H9 (cell line): ENCODE data around the gene NTMT1. TPM values are rescaled to one million over a fixed set of nuclear protein-coding genes. Genes with fewer than 3 reads are reported as not detected.

Experiments used
- DNase-seq: peaks from one replicate; pipeline ENCODE4 v3.0.0-alpha.2; 2017
- H2AFZ ChIP-seq: one replicate; pipeline ENCODE4 v1.6.1; 2013; ENCODE audit warnings: mild to moderate bottlenecking, low read length, control low read depth, moderate library complexity
- H2AK5ac ChIP-seq: 2 replicates; pipeline ENCODE4 v1.6.1; 2013; ENCODE audit warnings: low read length, control low read depth, mixed read lengths; ENCODE audit not compliant: insufficient read length
- H2BK120ac ChIP-seq: one replicate; pipeline ENCODE4 v1.6.1; 2013; ENCODE audit warnings: low read depth, mild to moderate bottlenecking, low read length, control low read depth, inconsistent platforms; ENCODE audit not compliant: poor library complexity, severe bottlenecking
- H2BK12ac ChIP-seq: 2 replicates; pipeline ENCODE4 v1.6.1; 2013; ENCODE audit warnings: low read length, control low read depth, mixed read lengths, low read depth; ENCODE audit not compliant: insufficient read length
- H2BK15ac ChIP-seq: 2 replicates; pipeline ENCODE4 v1.6.1; 2013; ENCODE audit warnings: low read depth, low read length, control low read depth
- H2BK20ac ChIP-seq: one replicate; pipeline ENCODE4 v1.6.1; 2013; ENCODE audit warnings: low read depth, mild to moderate bottlenecking, low read length, control low read depth, inconsistent platforms; ENCODE audit not compliant: poor library complexity, severe bottlenecking
- H2BK5ac ChIP-seq: 2 replicates; pipeline ENCODE4 v1.6.1; 2013; ENCODE audit warnings: low read length, control low read depth, mixed read lengths; ENCODE audit not compliant: insufficient read length
- H3K14ac ChIP-seq: 2 replicates; pipeline ENCODE4 v1.6.1; 2013; ENCODE audit warnings: low read length, control low read depth; ENCODE audit not compliant: insufficient read depth
- H3K18ac ChIP-seq: 2 replicates; pipeline ENCODE4 v1.6.1; 2013; ENCODE audit warnings: low read depth, mild to moderate bottlenecking, mixed read lengths, low read length, control low read depth; ENCODE audit not compliant: insufficient read length
- H3K23ac ChIP-seq: 2 replicates; pipeline ENCODE4 v1.6.1; 2013; ENCODE audit warnings: low read length, control low read depth, mixed read lengths, low read depth; ENCODE audit not compliant: insufficient read length
- H3K23me2 ChIP-seq: 2 replicates; pipeline ENCODE4 v1.6.1; 2013; ENCODE audit warnings: low read depth, mild to moderate bottlenecking, mixed read lengths, low read length, control low read depth; ENCODE audit not compliant: insufficient read length, poor library complexity, severe bottlenecking
- H3K27ac ChIP-seq: 2 replicates; pipeline ENCODE4 v1.5.1; 2013; ENCODE audit warnings: low read length, control low read depth, mixed read lengths, low read depth; ENCODE audit not compliant: insufficient read length
- H3K27me3 ChIP-seq: 2 replicates; pipeline ENCODE4 v1.6.1; 2013; ENCODE audit warnings: low read length, control low read depth, inconsistent platforms; ENCODE audit not compliant: insufficient read depth
- H3K4ac ChIP-seq: 2 replicates; pipeline ENCODE4 v1.6.1; 2013; ENCODE audit warnings: low read depth, mild to moderate bottlenecking, control low read depth, inconsistent platforms, low read length, moderate library complexity
- H3K4me1 ChIP-seq: 2 replicates; pipeline ENCODE4 v1.6.1; 2013; ENCODE audit warnings: low read length, control low read depth, inconsistent platforms; ENCODE audit not compliant: insufficient read depth
- H3K4me2 ChIP-seq: 2 replicates; pipeline ENCODE4 v1.6.1; 2013; ENCODE audit warnings: low read length, control low read depth, mixed read lengths; ENCODE audit not compliant: insufficient read length, insufficient read depth
- H3K56ac ChIP-seq: 2 replicates; pipeline ENCODE4 v1.6.1; 2013; ENCODE audit warnings: low read depth, mild to moderate bottlenecking, mixed read lengths, low read length, control low read depth; ENCODE audit not compliant: insufficient read length
- H3K79me1 ChIP-seq: 2 replicates; pipeline ENCODE4 v1.6.1; 2013; ENCODE audit warnings: low read depth, mild to moderate bottlenecking, moderate library complexity, low read length, control low read depth, inconsistent platforms; ENCODE audit not compliant: insufficient read depth, poor library complexity, severe bottlenecking
- H3K79me2 ChIP-seq: 2 replicates; pipeline ENCODE4 v1.6.1; 2013; ENCODE audit warnings: low read length, control low read depth, inconsistent platforms; ENCODE audit not compliant: insufficient read depth
- H3K9ac ChIP-seq: 2 replicates; pipeline ENCODE4 v1.6.1; 2013; ENCODE audit warnings: low read length, control low read depth, mixed read lengths; ENCODE audit not compliant: insufficient read length; ENCODE audit errors: extremely low read depth
- H3K9me3 ChIP-seq: one replicate; pipeline ENCODE4 v1.6.1; 2013; ENCODE audit warnings: low read depth, low read length, inconsistent platforms; ENCODE audit not compliant: control insufficient read depth
- H3T11ph ChIP-seq: one replicate; pipeline ENCODE4 v1.6.1; 2013; ENCODE audit warnings: mild to moderate bottlenecking, low read length, control low read depth, inconsistent platforms
- H4K20me1 ChIP-seq: one replicate; pipeline ENCODE4 v1.6.1; 2013; ENCODE audit not compliant: control insufficient read depth, insufficient read length, insufficient read depth
- H4K5ac ChIP-seq: 2 replicates; pipeline ENCODE4 v1.6.1; 2013; ENCODE audit warnings: low read depth, mild to moderate bottlenecking, mixed read lengths, low read length, control low read depth; ENCODE audit not compliant: insufficient read length
- H4K8ac ChIP-seq: replicated peaks from 2 replicates; pipeline ENCODE4 v1.6.1; 2013; ENCODE audit warnings: low read length, control low read depth, mixed read lengths, low read depth; ENCODE audit not compliant: insufficient read length
- H4K91ac ChIP-seq: 2 replicates; pipeline ENCODE4 v1.6.1; 2013; ENCODE audit warnings: low read depth, mild to moderate bottlenecking, moderate library complexity, mixed read lengths, low read length, control low read depth; ENCODE audit not compliant: insufficient read length
- H3K27ac Mint-ChIP-seq, 3 experiments: 2 replicates in 2 of 3; 3 replicates in 1 of 3; pipeline ENCODE4 v1.8.0; 2020 to 2021; ENCODE audit warnings: mixed read lengths in 3 of 3, mild to moderate bottlenecking in 1 of 3, moderate library complexity in 1 of 3
- H3K27me3 Mint-ChIP-seq: 2 replicates; pipeline ENCODE4 v1.8.0; 2021; ENCODE audit warnings: low read depth, mild to moderate bottlenecking, moderate library complexity, mixed read lengths
- H3K36me3 Mint-ChIP-seq, 3 experiments: 2 replicates in 2 of 3; 3 replicates in 1 of 3; pipeline ENCODE4 v1.8.0; 2020 to 2021; ENCODE audit warnings: low read depth in 3 of 3, mixed read lengths in 3 of 3; ENCODE audit not compliant: insufficient read depth in 1 of 3
- H3K4me1 Mint-ChIP-seq, 2 experiments: 2 replicates each; pipeline ENCODE4 v1.8.0; 2020; ENCODE audit warnings: mixed read lengths in 2 of 2
- H3K4me3 Mint-ChIP-seq, 2 experiments: 2 replicates in 1 of 2; 3 replicates in 1 of 2; pipeline ENCODE4 v1.8.0; 2020 to 2021; ENCODE audit warnings: mild to moderate bottlenecking in 2 of 2, mixed read lengths in 2 of 2, moderate library complexity in 1 of 2
- H3K9me3 Mint-ChIP-seq, 2 experiments: 2 replicates in 1 of 2; 3 replicates in 1 of 2; pipeline ENCODE4 v1.8.0; 2020; ENCODE audit warnings: mild to moderate bottlenecking in 2 of 2, mixed read lengths in 2 of 2, moderate library complexity in 1 of 2
- WGBS: extraction: QIAGEN DNeasy Blood & Tissue Kit; methylation state at CpG from one replicate; pipeline ENCODE4 v1.1.7; 2013; ENCODE audit warnings: missing lambda C conversion rate, low lambda C conversion rate, mixed read lengths; ENCODE audit not compliant: insufficient read length; ENCODE audit errors: extremely low coverage; 5-methylcytosine and 5-hydroxymethylcytosine counted together
- total RNA-seq: library from RNA; stranded (reverse); gene quantifications from 2 replicates; pipeline ENCODE4 v1.2.1, GENCODE V29; 2021
- TF ChIP-seq, protein P1 (sequence below): fragments of 200-600 bp; sonication (generic); conservative IDR thresholded peaks from 3 replicates; pipeline ENCODE4 v1.8.0; 2021; ENCODE audit warnings: antibody characterized with exemption, mild to moderate bottlenecking

NTMT1 gene
- total RNA-seq, 1 experiment from 2014 or later: 57.9 TPM

DNA sequence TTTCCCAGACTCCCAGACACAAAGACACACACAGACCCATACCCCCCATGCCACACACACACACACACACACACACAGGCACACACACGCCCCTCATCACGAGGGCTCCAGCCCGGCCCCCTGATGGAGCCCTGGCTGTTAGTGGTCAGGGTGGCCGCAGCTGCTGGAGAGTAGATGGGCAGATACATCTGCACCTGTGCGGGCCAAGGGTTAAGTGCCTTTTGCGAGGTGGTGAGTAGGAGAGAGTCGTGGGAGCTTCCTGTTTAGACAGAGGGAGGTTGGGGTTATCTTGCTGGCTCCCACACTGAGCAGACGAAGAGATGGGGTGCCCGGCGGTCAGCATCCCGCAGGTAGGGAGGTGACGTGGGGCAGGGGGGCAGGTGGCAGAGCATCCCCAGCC lies 47.6 kb downstream of the NTMT1 start:
- H4K5ac ChIP-seq: no peak overlapping the region
- H3K9me3 ChIP-seq: no peaks in the 10 kb centered on the region
- Mint-ChIP-seq H3K4me1 (peaks cover 17 to 25% of the 10 kb centered on the region in 2 experiments), H3K36me3 (no peaks in the 10 kb centered on the region), H3K27me3 (peaks cover 8% of the 10 kb centered on the region), H3K9me3 (no peaks in the 10 kb centered on the region), H3K27ac (0 out of 7 replicates have a peak overlapping the region, but pooled peaks of 1 of the 3 experiments have one; percentile 14), H3K4me3 (no peak overlapping the region)
- WGBS: no CpG with 5 or more reads among the region's 12 CpGs
- no peaks in the 10 kb centered on the region for H4K20me1 ChIP-seq
- DNase-seq: no peak
- no peak overlapping the region for H2BK5ac ChIP-seq
- H3K79me1 ChIP-seq: no peaks in the 10 kb centered on the region
- no peak overlapping the region for H4K8ac ChIP-seq
- H3K4ac ChIP-seq: no peak overlapping the region
- no peak overlapping the region for H2BK15ac ChIP-seq
- TF ChIP-seq, protein P1, sequence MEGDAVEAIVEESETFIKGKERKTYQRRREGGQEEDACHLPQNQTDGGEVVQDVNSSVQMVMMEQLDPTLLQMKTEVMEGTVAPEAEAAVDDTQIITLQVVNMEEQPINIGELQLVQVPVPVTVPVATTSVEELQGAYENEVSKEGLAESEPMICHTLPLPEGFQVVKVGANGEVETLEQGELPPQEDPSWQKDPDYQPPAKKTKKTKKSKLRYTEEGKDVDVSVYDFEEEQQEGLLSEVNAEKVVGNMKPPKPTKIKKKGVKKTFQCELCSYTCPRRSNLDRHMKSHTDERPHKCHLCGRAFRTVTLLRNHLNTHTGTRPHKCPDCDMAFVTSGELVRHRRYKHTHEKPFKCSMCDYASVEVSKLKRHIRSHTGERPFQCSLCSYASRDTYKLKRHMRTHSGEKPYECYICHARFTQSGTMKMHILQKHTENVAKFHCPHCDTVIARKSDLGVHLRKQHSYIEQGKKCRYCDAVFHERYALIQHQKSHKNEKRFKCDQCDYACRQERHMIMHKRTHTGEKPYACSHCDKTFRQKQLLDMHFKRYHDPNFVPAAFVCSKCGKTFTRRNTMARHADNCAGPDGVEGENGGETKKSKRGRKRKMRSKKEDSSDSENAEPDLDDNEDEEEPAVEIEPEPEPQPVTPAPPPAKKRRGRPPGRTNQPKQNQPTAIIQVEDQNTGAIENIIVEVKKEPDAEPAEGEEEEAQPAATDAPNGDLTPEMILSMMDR: no peak
- H2AK5ac ChIP-seq: no peak overlapping the region
- no peak overlapping the region for H3K27ac ChIP-seq
- no peaks in the 10 kb centered on the region; the same call in 1 of the 2 replicates for H3K4me1 ChIP-seq
- H2BK12ac ChIP-seq: no peak overlapping the region
- no peak overlapping the region for H4K91ac ChIP-seq
- H3K9ac ChIP-seq: no peak overlapping the region
- H3K56ac ChIP-seq: no peak overlapping the region
- H3K23me2 ChIP-seq: no peaks in the 10 kb centered on the region
- H2AFZ ChIP-seq: no peak overlapping the region
- no peak overlapping the region for H3K14ac ChIP-seq
- H2BK20ac ChIP-seq: no peak overlapping the region
- no peak overlapping the region for H3K4me2 ChIP-seq
- no peak overlapping the region for H3T11ph ChIP-seq
- no peaks in the 10 kb centered on the region for H3K27me3 ChIP-seq
- H3K23ac ChIP-seq: no peak overlapping the region
- no peak overlapping the region for H2BK120ac ChIP-seq
- H3K18ac ChIP-seq: no peak overlapping the region
- H3K79me2 ChIP-seq: no peaks in the 10 kb centered on the region
